ENCODE measurements around the gene RAB31. TPM values are rescaled to one million over a fixed set of nuclear protein-coding genes. Genes with fewer than 3 reads are reported as not detected.

RAB31 gene
- total RNA-seq, 6 donors from 2014 or later, result 40.3 to 128 (median 95.8) TPM

DNA sequence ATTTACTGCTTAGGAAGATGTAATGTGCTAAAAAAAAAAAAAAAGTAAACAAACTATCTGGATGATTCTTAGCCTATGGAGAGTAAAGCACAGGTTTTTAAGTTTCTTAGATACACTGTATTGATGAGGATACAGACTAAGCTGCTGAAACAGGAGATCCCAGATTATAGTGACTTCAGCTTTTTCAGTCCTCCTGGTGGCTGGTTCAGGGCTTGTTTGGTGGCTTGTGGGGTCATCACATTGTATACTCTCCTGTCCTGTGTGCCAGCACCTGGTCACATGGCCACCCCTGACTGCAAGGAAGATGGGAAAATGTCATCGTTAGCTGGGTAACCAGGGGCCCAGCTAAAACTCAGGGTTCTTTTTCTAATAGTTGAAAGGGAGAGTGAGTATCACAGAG lies 31.4 kb downstream of the RAB31 start:
- Histone ChIP-seq H3K9me3 (no peaks in the 10 kb centered on the region), H3K4me3 (no peak overlapping the region), H3K4me1 (peaks cover 21 to 30% (median 28%) of the 10 kb centered on the region in 4 donors), H3K27me3 (no peaks in the 10 kb centered on the region), H3K27ac (peak overlapping the region in 2 of 4 donors; percentile 21 to 43), H3K36me3 (peaks cover 0 to 4% (median 0%) of the 10 kb centered on the region in 4 donors)
- DNase-seq (no peak), ATAC-seq (ENCODE audit: low FRiP score in 2 of 2) (no peak)
- TF ChIP-seq POLR2AphosphoS5 (IDR thresholded peaks at IDR 0.05) (no peak), EP300 (IDR thresholded peaks at IDR 0.05) (no peak), POLR2A (IDR thresholded peaks at IDR 0.05) (no peak)
- TF ChIP-seq, protein P1, sequence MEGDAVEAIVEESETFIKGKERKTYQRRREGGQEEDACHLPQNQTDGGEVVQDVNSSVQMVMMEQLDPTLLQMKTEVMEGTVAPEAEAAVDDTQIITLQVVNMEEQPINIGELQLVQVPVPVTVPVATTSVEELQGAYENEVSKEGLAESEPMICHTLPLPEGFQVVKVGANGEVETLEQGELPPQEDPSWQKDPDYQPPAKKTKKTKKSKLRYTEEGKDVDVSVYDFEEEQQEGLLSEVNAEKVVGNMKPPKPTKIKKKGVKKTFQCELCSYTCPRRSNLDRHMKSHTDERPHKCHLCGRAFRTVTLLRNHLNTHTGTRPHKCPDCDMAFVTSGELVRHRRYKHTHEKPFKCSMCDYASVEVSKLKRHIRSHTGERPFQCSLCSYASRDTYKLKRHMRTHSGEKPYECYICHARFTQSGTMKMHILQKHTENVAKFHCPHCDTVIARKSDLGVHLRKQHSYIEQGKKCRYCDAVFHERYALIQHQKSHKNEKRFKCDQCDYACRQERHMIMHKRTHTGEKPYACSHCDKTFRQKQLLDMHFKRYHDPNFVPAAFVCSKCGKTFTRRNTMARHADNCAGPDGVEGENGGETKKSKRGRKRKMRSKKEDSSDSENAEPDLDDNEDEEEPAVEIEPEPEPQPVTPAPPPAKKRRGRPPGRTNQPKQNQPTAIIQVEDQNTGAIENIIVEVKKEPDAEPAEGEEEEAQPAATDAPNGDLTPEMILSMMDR (IDR thresholded peaks at IDR 0.05), result no peak
- WGBS, 2 donors, result 60 to 63% methylated on average over 1 of the region's 1 CpG

DNA sequence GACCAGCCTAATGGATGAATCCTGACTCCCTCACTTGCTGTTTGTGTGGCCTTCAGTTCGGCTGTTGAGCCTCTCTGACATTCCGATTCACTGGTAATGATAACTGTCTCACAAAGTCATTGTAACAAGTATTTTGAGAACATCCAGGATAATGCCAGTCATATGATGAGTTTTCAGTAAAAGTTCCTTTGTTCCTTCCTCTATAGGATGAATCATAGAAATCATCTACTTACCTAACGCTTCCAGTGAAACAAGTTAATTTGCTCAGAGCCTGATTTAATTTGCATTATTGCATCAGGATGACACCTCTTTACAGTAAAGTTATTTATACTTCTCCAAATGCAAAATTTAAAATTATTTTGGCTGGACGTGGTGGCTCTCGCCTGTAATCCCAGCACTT lies 32.0 kb downstream of the RAB31 start:
- no peak for DNase-seq

DNA sequence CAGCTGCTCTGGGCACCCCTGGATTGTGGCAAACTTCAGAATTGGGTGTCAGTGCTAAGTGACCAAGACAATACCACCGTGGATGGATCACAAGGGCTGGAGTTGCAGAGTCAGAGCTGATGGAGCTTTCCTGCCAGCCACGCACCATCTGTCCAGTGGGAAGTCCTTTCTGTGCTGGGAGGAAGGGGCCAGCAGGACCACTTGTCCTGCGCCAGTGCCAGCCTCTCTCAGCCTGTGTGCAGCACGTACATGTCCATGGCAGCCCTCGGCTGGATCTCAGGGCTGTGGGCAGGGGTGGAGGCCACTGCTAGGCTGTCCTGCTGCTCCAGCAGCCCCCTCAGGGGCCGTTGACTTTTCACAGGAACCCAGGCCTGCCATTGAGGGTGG lies 33.3 kb downstream of the RAB31 start:
- peak in 1 of 2 donors; percentile 7 for ATAC-seq (ENCODE audit: low FRiP score in 2 of 2)
- peak in 1 of 2 donors; percentile 22 for DNase-seq
- Histone ChIP-seq H3K36me3 (no peaks in the 10 kb centered on the region), H3K27ac (peak overlapping the region; percentile 55 to 78 (median 74)), H3K4me1 (peaks cover 20 to 29% (median 26%) of the 10 kb centered on the region in 4 donors), H3K9me3 (no peaks in the 10 kb centered on the region), H3K4me3 (no peak overlapping the region), H3K27me3 (no peaks in the 10 kb centered on the region)
- 83 to 90% methylated on average over 4 to 6 of the region's 6 CpGs for WGBS, 2 donors
- TF ChIP-seq, protein P1 (IDR thresholded peaks at IDR 0.05), result no peak
- no peak for TF ChIP-seq EP300 (IDR thresholded peaks at IDR 0.05)
- no peak for TF ChIP-seq POLR2AphosphoS5 (IDR thresholded peaks at IDR 0.05)
- no peak for TF ChIP-seq POLR2A (IDR thresholded peaks at IDR 0.05)

More for the DNA sequence above, 32.0 kb downstream of the RAB31 start:
- no peak overlapping the region for H3K4me3 ChIP-seq
- TF ChIP-seq EP300 (IDR thresholded peaks at IDR 0.05), result no peak
- H3K9me3 ChIP-seq, result no peaks in the 10 kb centered on the region
- 87 to 92% methylated on average over 5 of the region's 5 CpGs for WGBS, 2 donors
- H3K27me3 ChIP-seq, result no peaks in the 10 kb centered on the region
- ATAC-seq (ENCODE audit: low FRiP score in 2 of 2), result no peak
- peak overlapping the region in 2 of 4 donors; percentile 21 to 43 for H3K27ac ChIP-seq
- peaks cover 20 to 29% (median 28%) of the 10 kb centered on the region in 4 donors for H3K4me1 ChIP-seq
- peaks cover 0 to 4% (median 0%) of the 10 kb centered on the region in 4 donors for H3K36me3 ChIP-seq

DNA sequence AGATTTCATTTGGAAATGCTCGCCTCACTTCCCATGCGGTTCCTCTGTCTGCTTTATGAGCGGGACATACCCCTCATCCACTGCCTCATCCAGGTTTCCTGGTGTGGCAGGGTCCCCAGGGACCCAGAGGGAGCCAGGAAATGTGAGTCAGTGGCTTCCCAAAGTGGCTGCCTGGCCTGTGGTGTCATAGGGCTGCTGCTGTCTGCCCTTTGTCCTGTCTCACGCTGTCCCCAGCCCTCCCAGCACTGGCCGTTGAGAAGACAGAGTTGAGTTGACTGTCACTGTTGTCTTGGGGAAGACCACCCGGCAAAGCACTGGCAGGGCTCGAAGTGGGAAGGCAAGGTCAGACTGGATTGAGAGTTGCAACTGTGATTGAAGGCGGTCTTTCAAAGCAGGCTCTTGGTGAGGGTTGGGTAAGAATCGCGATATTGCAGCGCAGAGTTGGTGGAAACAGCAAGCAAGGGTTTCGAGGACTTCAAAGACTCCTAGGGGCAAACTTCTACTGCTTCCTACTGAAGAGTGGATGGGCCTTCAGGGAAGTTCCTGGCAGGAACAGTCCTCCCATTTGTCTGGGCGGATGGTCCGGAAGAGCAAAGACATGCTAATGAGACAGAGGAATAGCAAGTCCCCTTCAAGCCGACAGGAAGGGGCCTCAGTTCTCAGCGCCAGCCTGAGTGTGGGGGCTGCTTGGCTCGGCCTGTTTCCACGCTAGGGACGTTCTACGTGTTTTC lies 33.9 kb downstream of the RAB31 start:
- no peaks in the 10 kb centered on the region for H3K9me3 ChIP-seq
- no peak for DNase-seq
- peak overlapping the region; percentile 55 to 78 (median 74) for H3K27ac ChIP-seq

DNA sequence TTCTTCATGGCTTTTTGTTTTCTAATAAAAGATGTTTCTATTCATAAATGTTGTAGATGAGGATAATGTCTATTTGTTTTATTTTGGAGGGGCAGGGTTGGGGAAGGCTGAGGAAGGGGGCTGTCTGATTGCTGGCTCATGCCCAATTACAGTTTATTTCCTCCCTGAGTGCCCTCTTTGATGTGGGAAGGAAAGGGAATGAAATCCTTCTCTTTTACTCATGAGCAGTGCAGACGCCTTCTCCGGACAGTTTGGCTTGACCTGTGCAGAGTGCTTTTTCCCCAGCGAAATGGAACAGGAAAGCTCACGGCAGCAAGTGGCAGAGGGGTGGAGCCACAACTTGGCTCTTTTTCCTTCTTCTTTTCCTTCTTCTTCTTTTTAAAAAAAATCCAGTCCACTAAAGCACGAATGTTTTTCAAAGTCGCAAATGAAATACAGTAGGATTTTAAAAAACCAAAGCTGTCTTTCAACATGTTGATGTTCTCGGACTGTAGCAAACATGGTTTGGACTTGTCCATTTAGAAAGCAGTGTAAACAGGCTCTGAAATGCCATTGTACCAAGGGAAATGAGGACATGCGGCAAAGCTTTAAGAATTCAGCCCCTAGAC lies 34.5 kb downstream of the RAB31 start:
- no peaks in the 10 kb centered on the region for H3K36me3 ChIP-seq
- H3K4me1 ChIP-seq, result peaks cover 20 to 29% (median 25%) of the 10 kb centered on the region in 4 donors
- no peaks in the 10 kb centered on the region for H3K27me3 ChIP-seq
- peak; percentile 62 to 66 for ATAC-seq (ENCODE audit: low FRiP score in 2 of 2)
- TF ChIP-seq, protein P1 (IDR thresholded peaks at IDR 0.05), result no peak
- TF ChIP-seq POLR2AphosphoS5 (IDR thresholded peaks at IDR 0.05) (no peak), EP300 (IDR thresholded peaks at IDR 0.05) (no peak), POLR2A (IDR thresholded peaks at IDR 0.05) (peak in 1 of 4 donors; percentile 10)
- peak overlapping the region in 3 of 4 donors; percentile 14 to 36 (median 33) for H3K4me3 ChIP-seq
- H3K27ac ChIP-seq, result peak overlapping the region; percentile 55 to 78 (median 74)
- 9 to 15% methylated on average over 8 of the region's 8 CpGs for WGBS, 2 donors
- peak in 1 of 2 donors; percentile 49 for DNase-seq
- no peaks in the 10 kb centered on the region for H3K9me3 ChIP-seq

More for the DNA sequence above, 33.9 kb downstream of the RAB31 start:
- Histone ChIP-seq H3K27me3 (no peaks in the 10 kb centered on the region), H3K4me3 (peak overlapping the region in 3 of 4 donors; percentile 14 to 36 (median 33)), H3K36me3 (no peaks in the 10 kb centered on the region), H3K4me1 (peaks cover 20 to 29% (median 25%) of the 10 kb centered on the region in 4 donors)
- peak in 1 of 2 donors; percentile 41 for ATAC-seq (ENCODE audit: low FRiP score in 2 of 2)
- 65 to 71% methylated on average over 20 of the region's 20 CpGs for WGBS, 2 donors
- TF ChIP-seq, protein P1 (IDR thresholded peaks at IDR 0.05), result no peak
- TF ChIP-seq EP300 (IDR thresholded peaks at IDR 0.05) (no peak), POLR2AphosphoS5 (IDR thresholded peaks at IDR 0.05) (no peak), POLR2A (IDR thresholded peaks at IDR 0.05) (no peak)

All from upper lobe of left lung (tissue), 6 donors.